ENCODE data around the gene PSD4.

Gene PSD4

DNA sequence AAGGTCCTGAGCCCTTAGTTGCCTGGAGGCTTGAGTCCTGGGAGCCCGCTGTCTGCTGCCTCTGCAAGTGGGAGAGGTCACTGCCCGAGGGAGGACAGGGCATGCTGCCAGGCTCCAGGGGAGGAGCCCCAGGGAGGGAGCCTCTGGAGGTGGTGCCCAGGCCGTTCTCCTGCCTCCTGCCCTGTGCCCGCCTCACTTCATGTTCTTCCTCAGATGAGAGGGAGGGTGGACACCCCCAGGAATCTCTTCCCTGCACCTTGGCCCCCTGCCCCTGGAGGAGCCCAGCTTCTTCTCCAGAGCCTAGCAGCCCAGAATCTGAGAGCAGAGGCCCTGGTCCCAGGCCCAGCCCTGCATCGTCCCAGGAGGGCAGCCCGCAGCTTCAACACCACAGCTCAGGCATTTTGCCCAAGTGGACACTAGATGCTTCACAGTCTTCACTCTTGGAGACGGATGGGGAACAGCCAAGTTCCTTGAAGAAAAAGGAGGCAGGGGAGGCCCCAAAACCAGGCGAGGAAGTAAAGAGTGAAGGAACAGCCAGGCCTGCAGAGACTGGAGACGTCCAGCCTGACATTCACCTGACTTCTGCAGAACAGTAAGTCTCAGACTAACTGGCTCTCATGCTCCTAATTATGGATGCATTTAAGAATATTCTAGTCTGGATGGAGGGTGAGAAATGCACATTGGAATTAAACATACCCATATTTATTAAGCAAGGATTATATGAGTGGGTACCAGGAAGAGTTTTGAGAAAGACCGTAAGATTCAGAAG is 12.1 kb downstream of the PSD4 start:
- no peak for DNase-seq

GRCh38 chr2:113186433-113186796 is 12.6 kb downstream of the PSD4 start:
- DNase-seq = no peak

DNA sequence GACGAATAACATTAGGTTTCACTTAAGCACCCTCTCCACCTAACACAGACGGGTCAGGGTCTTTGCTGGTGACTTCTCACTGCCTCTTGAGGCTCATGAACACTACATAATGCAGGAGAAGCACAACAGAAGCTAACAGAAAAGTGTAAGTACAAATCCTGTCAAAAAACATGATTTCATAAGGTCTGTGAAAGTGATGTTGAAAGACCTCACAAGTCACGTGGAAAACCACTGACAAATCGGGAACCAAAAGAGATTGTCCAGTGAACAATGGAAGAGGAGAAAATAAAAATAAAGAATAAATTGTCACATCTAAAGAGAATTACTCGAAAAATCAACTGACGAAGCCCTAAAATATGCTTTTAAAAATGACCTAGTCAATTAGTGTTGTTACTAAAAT is 14.0 kb downstream of the PSD4 start:
- no peak for DNase-seq

GRCh38 chr2:113190871-113191270 is 17.1 kb downstream of the PSD4 start:
- DNase-seq = no peak

GRCh38 chr2:113192459-113193100 is 18.8 kb downstream of the PSD4 start:
- no peak for DNase-seq

GRCh38 chr2:113195923-113196501 is 22.2 kb downstream of the PSD4 start:
- no peak for DNase-seq

DNA sequence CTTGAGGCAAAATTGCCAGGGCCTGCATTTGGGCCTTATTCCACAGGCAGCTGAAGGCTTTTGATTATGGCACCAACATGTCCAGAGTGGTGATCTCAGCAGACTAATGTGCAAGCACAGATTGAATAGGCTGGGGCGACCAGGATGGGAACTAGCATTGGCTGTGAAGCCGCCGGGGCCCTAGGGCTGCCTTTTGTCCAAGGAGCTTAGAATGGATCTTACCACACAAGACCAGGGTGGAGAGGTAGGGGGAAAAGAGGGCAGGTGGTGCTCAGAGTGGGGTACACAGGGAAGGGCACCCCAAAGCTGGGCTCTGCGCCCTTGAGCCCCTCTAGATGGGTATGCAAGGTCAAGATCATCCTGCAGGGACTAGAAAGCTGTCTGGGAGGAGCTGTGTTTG is 23.1 kb downstream of the PSD4 start:
- DNase-seq = no peak

DNA sequence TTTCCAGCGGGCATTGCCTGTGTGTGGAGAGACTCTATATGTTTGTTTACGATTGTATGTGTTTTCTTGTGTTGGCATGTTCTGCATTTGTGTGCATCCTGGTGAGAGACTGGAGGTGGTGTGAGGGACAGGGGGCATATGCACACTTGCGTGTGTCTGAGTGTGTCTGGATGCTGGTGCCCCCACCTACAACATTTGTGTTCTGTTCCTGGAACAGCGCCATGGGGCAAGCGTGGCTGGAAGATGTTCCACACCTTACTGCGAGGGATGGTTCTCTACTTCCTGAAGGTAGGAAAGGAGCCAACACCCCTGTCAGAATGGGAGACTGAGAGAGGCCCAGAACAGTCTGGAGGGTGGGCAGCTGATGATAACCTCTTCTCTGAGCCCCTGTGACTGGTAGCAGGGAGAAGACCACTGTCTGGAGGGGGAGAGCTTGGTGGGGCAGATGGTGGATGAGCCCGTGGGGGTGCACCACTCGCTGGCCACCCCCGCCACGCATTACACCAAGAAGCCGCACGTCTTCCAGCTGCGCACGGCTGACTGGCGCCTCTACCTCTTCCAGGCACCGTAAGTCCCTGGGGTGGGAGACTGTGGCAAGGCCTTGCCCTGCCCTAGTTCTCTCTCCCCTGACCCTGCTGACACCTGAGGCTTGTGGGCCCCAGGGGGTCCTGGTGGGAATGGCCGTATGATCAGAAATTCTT is 23.7 kb downstream of the PSD4 start:
- DNase-seq = no peak

- DNase-seq = no peak
Measured at GRCh38 chr2:113198048-113198789, 24.4 kb downstream of the PSD4 start.

GRCh38 chr2:113198790-113199612 is 25.2 kb downstream of the PSD4 start:
- DNase-seq = peak; percentile 47 to 73

DNA sequence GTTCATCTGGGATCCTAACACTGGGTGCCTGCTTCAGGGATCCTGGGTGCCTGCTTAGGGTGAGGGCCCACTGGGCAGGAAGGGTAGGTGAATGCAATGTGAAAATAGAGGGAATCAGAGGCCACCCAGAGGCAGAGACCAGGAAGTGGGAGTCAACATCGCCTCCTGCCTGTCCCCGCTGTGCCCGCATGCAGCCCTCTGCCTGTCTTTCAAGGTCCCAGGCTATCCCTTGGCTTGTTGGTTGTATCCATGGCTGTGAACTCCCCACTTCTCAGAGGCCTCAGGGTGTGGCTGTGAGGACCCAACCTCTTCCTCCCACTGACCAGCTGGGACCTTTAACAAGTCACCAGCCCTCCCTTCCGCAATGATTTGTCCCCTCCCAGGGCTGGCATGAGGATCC is 26.5 kb downstream of the PSD4 start:
- no peak for DNase-seq

DNA sequence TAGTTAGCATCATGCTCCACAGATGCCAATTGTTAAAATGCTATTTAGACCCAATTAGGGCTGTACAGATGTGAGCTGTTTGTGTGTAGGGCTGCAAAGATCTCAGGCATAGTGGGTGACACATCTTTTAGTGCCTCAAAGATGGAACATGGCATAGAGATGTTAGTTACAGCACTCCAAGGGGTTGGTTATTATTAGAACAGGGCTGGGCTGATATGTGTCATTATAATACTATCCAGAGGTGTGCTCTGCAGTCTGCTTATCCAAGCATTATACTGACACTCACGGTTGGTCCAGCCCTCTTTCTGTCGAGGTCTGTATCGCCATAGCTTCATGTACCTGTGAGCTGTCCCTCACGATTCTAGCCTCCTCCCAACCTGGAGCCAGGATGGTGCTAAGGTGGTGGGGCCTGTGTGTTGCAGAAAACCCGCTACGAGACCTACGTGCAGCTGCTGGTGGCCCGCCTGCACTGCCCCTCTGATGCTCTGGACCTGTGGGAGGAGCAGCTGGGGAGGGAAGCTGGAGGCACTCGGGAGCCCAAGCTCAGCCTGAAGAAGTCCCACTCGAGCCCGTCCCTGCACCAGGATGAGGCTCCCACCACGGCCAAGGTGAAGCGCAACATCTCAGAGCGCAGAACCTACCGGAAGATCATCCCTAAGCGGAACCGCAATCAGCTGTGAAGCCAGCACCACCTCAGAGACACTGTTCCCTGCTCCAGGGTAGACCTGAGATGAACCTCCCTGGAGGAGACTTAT is 27.1 kb downstream of the PSD4 start:
- no peak for DNase-seq

DNA sequence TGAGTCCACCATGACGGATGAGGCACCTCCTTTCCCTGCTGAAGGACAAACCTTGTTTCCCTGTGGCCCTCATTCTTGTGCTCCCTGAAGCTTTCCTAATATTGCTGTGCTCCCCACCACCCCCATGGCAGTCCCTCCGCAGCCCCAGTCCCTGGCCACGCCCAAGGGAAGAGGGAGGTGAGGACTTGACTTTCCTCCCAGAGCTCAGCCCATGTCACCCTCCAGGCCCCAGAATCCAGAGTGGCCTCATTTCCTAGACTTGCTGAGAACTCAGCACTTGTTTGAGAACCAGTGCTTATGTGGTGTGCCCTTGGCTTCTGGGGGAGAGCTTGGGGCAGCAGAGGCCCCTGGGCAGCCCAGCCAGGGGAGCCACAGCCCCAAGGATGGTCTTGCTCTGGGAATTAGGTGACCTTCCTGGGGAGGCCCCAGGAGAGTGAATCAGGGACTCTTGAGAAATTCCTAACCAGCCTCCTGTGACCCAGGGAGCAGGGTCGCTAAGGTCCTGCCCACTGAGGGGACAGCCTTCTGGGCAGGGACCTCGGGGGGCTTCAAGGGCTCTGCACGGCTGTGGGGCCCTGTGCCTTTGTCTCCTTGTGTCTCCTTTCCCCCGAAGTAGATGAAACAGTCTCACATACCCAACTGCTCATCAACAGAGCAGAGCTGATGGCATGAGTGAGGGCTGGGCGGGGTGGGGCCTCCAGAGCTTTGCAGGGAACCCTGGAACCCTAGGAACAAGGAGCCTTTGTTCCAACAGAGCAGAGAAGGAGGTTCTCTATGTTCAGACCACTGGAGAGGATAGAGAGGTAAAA is 27.9 kb downstream of the PSD4 start:
- no peak for DNase-seq

DNA sequence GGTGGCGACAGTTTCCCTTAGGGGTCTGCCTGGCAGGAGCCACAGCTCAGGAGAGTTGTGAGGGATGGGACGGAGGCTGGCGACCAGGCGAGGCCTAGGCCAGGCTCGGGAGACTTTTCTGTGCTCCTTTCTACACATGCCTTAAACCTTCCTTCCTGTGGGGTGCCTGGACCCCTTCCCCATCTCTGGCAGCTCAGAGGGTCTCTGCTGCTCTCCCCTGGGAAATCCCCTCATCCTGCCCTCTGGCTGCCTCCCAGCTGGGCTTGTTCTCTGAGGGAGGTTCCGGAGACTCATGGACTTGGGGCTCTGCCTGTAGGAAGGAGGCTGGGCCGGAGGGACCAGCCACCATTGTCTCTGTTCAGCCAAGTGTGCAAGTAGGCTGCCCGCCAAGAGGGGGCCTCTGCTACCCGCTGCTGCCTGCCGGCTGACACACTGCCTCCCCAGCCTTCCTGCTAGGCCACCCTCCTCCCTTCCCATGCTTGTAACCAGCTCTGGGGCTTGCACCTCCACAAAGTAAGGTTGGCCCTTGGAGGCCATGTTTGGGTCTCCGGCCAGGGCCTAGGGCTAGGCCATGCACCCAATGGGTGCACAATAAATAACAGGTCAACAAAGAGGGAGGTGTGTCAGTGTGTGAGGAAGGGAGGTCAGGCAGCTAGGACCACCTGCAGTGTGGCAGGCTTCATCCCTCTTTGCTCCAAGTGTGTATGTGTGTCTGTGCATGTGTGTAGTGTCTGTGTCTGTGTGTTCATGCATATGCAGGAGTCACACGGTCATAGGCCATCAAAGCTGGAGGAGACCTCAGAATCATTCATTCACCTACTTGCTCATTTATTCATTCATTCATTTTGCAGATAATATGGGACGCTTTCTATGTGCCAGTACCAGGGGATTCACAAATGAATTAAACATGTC is 28.8 kb downstream of the PSD4 start:
- no peak for DNase-seq

DNA sequence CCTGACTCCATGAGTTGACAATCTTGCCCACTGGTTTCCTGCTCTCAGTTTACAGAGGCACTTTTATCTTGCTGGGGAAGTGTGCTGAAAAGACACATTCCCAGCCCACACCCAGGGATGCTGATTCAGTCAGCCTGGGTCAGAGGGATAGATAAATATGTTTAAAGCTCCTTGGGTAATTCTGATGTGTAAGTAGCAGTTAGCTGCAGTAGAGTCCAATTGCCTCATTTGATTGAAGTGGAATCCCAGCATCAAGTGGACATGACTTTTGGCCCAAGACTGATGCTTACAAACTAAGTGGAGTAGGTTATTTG is 29.4 kb downstream of the PSD4 start:
- no peak for DNase-seq

- DNase-seq = peak; percentile 20 to 30
Measured at GRCh38 chr2:113203901-113204519, 30.2 kb downstream of the PSD4 start.

GRCh38 chr2:113206251-113206650 is 32.5 kb downstream of the PSD4 start:
- DNase-seq = no peak

DNA sequence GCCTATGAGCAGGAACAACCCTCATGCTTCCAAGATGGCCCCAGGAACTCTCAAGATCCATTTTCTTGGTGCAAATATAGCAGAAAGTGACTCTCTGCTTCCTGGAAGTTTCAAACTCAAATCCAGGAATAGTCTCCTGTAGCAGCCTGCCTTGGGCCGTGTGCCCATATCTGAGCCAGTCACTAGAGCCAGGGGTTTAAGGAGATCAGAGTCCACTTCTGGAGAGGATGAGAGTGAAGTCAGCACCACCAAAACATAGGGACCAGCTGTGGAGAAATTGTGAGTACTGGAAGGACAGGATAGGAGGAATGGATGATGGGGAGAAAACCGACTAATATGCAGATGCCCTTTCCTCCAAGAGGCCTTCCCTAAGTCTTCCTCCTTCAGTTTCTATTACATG is 33.2 kb downstream of the PSD4 start:
- no peak for DNase-seq

GRCh38 chr2:113208396-113208795 is 34.6 kb downstream of the PSD4 start:
- DNase-seq = no peak

Measured in NCI-H187 (cell line).